NCI-H128 (cell line): ENCODE measurements around the gene TNRC6C.
"Not testable (repeated sequence)": the region's sequence is repeated elsewhere in the genome, so short reads cannot be mapped to it uniquely, and the experiment has no call there.

Experiments used
- DNase-seq: peaks from one replicate; lab custom pipeline; 2025; ENCODE audit not compliant: unreplicated experiment; lab: John Stamatoyannopoulos, UW

Gene TNRC6C

DNA sequence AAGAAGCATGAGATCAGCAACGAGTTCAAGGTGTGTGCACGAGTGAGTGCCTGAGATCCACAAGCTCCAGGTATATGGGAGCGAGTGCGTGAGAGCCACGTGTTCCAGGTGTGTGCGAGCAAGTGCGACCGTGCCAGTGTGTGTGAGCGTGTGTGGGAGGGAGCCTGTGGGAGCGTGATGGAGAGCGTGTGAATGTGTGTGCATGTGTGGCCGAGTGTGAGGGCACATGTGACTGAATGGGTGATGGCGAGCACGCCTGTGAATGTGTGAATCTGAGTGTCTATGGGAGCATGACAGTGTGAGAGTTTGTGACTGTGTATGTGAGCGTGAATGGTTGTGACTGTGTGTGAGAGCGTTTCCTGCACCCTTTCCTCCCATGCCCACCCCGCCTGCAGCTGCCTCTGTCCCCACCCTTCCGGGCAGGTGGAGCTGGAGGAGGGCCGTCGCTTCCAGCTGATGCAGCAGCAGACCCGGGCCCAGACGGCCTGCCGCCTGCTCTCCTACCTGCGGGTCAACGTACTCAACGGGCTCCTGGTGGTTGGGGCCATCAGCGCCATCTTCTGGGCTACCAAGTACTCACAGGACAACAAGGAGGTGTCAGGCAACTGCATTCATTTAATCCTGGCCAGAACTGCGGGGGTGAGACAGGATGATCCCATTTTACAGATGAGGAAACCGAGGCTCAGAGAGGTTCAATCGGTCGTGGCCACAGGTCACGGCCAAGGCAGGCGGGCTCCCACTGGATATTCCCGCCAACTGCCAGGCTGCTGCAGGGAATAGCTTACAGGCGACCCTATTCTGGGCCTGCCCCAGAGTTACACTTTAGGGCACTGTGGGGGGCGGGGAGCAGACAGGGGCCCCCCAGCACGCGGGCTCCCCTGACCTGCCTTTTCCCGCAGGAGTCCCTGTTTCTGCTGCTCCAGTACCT, 175.7 kb downstream of the TNRC6C start:
- DNase-seq = no peak

DNA sequence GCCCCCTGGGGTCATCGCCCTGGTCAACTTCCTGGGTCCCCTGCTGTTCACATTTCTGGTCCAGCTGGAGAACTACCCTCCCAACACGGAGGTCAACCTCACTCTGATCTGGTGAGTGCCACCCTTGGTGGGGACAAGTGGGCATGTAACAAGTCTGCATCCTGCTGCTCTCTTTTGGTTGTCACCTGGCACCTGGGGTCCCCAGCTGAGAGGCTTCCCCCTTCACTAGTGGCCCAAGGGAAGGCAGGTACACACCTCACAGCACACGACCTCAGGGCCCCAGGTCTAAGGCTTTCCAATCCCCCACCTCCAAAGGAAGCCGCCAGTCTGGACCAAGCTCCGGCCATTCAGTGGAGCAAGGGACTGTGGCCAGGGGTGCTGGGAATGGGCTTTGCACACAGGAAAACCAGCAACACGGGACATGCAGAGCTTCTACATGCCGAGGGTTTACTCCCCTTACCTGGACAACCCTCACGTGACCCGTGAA, 176.4 kb downstream of the TNRC6C start:
- no peak for DNase-seq

DNA sequence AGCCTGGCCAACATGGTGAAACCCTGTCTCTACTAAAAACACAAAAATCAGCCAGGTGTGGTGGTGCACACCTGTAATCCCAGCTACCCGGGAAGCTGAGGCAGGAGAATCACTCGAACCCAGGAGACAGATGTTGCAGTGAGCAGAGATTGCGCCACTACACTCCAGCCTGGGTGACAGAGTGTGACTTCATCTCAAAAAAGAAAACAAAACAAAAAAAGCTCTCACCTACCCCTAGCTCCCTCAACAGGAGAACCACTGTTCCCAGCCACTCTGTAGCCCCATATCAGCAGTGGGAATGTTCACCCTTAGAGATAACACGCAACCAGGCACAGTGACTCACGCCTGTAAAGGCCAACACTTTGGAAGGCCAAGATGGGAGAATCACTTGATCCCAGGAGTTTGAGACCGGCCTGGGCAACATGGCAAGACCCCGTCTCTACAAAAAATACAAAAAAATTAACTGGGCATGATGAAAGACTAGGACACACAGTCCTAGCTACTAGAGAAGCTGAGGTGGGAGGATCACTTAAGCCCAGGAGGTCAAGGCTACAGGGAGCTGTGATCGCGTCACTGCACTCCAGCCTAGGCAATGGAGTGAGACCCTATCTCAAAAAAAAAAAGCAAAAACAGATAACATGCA, 177.5 kb downstream of the TNRC6C start:
- DNase-seq = no peak

DNA sequence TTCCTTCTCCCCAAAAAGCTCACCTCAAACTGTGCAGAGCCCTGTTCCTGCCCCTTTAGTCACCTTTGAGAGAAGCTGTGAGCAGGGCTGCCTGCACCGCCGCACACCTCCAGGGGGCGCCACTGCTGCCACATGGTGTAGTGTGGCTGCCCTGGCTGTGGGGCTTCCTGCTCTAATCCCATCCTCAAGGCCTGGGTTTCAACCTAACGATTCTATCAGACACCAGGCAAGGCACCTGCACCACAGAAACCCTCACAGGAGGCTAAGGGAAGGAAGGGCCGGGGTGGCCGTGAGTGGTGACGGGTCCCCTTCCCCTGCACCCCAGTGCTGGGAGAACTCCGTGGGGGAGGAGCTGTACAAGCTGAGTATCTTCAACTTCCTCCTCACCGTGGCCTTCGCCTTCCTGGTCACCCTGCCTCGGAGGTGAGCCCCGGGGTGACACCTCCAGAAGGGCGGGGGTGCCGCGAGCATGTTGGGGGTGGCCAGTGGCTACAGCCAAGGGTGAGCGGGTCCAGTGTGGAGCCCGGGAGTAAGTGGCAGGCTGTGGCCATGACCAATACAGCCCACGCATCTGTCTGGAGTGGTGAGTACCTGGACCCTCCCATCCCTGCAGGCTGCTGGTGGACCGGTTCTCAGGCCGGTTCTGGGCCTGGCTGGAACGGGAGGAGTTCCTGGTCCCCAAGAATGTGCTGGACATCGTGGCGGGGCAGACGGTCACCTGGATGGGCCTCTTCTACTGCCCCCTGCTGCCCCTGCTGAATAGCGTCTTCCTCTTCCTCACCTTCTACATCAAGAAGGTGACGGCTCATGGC, 179.1 kb downstream of the TNRC6C start:
- no peak for DNase-seq

DNA sequence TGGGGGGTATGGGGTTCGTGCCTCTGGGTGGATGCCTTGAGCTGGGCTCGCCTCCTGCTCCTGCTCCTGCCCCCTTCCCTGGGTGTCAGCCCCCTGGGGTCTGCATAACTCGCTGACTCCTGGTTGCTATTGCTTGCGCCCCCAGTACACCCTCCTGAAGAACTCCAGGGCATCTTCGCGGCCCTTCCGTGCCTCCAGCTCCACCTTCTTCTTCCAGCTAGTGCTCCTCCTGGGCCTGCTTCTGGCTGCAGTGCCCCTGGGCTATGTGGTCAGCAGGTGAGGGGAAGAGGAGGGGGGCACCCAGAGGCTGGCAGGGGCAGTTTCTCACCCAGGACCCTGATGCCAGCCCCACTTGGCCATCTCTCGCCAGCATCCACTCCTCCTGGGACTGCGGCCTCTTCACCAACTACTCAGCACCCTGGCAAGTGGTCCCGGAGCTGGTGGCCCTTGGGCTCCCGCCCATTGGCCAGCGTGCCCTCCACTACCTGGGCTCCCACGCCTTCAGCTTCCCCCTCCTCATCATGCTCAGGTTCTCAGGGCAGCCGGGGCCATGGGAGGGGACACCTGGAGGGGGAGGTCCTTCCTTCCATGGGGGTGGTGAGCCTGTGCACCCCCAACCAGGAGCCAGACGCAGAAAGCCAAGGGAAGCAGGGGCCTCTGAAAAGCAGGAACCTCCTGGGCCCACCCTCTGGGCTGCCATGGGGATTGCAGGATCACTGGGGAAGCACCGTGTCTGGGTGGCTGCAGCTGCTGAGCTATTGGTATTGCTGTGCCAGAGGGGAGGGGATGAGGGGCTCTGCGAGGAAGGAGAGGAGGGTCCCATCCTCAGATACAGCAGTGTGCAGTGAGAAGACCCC, 179.9 kb downstream of the TNRC6C start:
- DNase-seq = no peak

DNA sequence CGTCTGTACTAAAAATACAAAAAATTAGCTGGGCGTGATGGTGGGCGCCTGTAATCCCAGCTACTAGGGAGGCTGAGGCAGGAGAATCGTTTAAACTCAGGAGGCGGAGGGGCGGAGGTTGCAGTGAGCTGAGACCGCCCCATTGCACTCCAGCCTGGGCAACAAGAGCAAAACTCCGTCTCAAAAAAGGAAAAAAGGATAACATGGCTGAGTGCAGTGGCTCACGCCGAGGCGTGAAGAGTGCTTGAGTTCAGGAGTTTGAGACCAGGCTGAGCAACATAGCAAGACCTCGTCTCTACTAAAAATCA, 181.3 kb downstream of the TNRC6C start:
- not testable (repeated sequence) for DNase-seq

DNA sequence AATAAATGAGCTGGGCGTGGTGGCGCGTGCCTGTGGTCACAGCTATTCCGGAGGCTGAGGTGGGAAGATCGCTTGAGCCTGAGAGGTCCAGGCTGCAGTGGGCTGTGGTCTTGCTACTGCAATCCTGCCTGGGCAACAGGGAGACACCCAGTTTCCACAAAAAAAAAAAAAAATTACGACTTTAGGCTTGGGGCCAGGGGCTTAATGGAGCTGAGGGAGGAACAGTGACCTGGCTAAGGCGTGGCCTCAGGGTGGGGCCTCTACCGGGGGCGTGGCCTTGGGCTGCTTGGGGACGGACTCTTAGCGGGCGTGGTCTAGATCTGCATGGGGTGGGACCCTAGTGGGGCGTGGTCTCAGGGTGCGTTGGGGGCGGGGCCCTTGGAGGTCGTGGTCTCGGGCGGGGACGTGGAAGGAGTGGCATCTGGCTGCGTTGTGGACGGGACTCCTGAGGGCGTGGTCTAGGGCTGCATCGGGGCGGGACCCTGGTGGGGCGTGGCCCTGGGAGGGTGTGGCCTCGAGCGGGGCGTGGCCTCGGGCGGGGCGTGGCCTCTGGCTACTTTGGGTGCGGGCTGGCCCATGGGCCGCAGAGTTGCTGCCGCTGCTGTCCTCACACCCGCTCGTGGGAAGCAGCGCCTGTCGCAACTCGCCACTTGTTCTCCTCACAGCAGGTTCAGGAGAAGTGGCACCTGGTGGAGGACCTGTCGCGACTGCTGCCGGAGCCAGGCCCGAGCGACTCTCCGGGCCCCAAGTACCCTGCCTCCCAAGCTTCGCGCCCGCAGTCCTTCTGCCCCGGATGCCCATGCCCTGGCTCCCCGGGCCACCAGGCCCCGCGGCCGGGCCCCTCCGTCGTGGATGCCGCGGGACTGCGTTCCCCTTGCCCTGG, 181.9 kb downstream of the TNRC6C start:
- DNase-seq = peak; percentile 79

DNA sequence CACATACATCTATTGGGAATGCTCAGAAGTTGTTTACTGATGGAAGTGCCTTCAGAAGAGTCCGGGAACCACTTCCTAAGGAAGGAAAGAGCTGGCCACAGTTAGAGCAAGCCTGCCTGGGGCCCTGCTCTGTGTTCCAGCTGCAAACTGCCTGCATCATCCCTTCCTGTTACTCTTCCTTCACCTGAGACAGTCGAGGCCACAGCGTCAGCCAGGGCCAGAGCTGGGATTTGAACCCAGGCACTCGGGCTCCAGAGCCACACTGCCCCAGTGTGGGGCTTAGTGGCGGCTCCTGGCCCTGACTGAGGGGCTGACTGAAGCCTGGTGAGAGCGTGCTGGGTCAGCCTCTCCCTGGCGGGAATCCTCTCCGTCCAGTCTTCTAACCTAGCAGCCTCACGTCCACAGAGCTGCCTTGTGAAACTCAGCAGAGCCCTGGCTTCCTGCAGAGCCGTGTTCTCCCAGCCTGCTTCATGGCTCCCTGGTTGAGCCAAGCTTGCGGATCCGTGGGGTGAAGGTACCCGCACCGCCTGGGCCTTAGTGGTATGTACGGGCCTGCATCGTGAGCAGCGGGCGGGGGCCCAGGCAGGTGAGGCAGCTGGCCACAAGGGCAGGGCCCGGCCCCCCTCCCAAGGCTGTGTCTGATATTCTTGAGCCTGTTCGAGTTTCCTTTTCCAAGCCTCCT, 183.1 kb downstream of the TNRC6C start:
- no peak for DNase-seq

DNA sequence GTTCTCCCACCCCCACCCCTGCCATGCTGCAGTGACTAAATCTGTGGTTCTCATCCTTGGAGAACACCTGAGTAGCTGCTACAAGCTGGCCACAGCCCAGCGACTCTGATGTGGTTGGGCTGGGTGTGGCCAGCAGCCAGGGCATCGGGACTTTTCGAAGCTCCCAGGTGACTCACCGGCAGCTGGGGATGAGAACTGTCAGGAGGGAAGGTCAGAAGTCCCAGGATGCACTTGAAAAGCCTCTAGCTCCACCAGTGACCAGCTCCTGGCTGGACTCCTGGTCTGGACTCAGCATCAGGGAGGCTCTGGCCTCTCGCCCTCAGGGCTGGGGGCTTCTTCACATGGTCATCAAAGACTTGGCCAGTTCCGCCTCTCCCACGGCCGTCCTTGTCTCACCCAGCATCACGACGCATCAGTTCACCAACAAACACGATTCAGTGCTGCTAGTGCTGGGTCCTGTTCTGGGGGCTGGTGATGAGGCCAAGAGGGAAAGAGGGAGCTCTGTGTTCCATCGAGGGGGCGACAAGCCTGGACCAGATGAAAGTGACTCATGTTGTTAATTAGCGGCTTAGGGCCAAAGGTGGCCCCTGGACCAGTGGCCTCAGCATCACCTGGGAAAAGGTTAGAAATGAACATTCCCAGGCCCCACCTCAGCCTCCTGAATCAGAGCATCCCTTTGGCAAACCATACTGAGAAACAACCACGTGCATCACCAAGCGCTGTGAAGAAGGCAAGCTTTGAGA, 183.8 kb downstream of the TNRC6C start:
- no peak for DNase-seq

DNA sequence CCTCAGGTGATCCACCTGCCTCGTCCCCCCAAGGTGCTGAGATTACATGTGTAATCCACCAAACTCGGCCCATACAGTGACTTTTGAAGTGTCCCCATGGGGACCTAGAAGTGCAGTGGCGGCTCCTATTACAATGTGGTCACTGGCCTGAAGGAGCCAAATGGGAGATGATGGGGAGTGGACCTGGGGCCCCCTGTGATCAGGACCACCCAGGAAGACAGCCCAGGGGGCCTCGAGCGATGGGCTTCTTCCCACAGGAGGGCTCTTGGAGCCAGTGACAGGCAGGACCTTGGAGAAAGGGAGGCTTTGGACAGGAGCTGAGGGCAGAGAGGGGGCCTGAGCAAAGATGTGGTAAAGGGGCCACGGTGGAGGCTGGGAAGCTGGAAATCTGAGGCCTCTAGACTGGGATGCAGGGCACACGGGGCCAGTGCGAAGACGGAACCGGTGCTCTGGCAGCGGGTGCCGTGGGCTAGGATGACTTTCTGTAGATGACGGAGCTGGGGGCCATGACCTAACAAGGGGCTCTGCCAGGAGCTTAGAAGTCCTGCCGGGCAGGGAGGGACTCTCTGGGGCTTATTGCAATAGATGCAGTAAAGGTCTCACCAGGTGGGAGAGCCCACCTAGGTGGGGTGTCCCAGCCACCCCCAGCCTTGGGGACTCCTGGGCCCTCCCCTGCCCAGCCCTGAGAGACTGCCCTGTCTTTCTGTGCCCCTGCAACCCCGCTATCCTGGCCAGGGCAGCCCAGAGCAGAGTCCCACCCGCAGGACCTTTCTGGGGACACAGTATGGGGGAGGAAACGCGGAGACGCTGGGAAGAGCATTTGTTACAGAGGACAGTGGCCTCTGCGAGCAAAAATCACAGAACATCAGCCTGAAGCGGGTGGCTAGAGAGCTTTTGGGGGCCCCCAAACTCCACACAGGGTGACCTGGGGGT, 185.0 kb downstream of the TNRC6C start:
- no peak for DNase-seq

DNA sequence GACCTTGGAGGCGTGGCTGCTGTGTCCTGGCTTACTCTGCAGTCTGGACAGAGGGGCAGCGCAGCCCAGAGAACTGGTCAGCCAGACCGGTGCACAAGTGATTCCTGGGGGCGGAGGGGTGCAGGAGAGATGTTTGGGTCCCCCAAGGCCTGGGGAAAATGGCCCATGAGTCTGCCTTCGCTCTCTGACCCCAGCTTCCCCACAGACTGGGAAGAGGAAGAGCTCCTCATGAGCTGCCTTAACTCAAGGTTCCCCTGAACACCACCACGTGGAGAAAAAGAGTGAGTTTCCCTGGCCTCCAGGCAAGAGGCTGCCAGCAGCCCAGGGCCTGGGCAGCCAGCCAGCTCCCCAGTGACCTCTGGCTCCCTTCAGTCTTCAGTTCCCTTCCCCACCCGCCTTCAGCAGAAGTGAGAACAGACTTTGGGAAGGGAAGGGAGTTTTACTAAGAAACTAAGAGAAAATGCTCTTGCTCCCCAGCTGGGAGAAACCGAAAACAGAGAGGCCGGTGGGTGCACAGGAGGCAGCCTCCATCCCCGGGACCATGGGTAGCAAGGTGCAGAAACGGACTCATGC, 185.7 kb downstream of the TNRC6C start:
- DNase-seq = no peak

DNA sequence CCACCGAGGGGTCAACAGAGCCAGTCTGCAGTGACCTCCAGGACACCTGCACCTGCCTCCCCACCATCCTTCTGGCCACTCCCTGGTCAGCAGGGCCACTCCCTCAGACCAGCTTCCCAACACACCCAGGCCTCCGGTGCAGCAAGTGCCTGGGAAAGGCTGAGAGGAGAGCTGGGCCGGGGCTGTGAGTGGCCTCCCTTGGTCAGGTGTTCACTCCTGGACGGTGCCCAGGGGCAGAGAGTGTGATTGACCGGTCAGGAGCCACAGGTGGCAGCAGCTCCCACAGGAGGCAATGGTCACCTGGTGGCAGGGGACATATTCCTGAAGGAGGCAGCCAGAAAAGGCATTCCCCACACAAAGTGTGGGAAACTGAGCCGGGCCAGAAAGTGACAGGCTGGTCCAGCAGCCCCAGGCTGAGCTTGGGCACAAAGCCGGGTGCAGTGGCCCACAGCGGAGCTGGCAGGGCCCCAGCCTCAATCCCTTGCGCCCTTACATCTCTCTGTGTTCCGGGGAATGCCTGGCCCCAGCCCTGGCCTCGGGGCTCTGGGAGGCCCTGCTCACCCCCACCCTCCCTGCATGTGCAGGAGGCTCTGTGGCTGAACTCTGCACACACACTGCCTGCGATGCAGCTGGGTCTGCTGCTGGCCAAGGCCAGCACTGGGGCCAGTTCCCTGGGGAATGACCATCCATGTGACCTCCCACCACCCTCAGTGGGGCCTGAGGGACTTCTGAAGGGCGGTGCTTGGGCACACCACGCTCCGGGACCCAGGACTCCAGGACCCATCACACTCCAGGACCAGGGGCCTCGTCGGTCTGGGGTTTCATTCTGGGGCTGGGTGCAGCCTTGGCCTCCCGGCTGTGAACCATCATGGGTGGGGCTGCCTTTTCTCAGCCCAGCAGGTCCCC, 186.5 kb downstream of the TNRC6C start:
- no peak for DNase-seq

DNA sequence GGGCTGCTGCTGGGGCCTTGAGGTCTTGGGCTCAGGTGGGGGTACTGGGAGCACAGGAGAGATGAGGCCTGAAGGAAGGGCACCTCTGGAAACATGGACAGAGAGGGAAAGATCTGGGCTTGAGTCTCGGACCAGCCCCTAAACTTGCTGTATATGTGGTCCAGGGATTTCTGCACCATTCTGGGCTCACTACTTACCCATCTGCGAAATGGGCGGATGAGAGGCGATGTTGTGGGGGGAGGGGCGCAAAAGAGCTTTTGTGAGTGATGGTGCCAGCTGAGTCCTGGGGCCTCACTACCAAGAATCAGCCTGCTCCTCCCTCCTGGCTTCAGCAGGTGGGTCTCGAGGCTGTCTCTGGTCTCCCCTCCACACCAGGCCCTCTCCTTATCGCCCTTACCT, 188.0 kb downstream of the TNRC6C start:
- no peak for DNase-seq

DNA sequence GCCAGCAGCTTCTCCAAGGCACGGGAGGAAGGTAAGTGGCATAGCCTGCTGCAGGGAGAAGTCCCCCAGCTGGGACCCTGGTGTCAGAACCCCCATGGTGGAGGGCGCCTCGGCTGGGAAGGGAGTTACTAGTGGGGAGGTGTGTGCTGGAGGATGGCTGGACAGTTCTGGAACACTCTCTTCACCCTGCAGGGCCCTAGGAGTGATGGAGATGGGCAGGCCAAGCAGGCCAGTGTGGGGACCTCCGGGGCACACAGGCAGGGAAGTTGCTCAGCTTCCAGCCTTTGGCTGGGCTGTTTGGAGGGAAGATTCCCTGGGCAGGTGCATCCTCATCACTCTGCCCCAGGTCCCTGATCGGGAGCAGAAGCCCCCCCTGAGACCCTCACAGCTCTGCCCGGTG, 188.4 kb downstream of the TNRC6C start:
- no peak for DNase-seq

DNA sequence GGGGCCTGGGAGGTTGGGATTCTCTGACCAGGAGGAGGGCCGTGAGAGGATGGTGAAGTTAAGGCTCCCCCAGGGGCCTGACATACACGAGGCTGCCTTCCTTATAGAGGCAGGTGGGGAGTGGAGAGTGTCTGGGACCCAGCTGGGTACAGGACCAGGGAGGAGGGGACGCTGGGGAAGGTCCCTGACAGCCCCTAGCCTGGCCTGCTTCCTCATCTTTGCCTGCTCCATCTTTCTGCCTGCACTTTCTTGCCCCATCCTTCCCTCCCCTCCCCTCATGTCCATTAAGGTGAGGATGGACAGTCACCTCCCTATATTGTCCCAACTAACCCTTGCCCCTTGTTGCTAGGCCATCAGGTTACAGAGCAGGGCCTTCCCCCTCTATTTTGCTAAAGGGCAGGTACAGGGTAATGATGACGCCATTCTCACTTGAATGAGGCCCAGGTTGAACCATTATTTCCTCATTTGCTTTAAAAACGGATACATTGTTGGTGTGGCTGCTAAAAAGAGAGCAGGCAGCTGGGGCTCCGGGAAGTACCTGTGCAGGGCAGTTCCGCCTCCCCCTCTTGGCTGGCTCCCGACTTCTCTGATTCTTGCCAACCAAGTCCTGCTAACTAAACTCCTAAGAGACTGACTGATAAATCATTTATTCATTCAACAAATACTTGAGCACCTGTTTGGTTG, 189.0 kb downstream of the TNRC6C start:
- DNase-seq = no peak
